ENCODE data around the gene SLC16A10. TPM values are rescaled to one million over a fixed set of nuclear protein-coding genes. Genes with fewer than 3 reads are reported as not detected.

Gene SLC16A10
- total RNA-seq, 1 experiment from 2014 or later = 1.7 TPM

- Histone ChIP-seq H3K9me2 (ENCODE audit: insufficient read depth) (no peaks in the 10 kb centered on the region), H3K79me2 (ENCODE audit: low read depth) (no peaks in the 10 kb centered on the region), H3K27ac (no peak overlapping the region), H3K36me3 (ENCODE audit: low read depth) (no peaks in the 10 kb centered on the region), H2AFZ (no peak overlapping the region), H3K4me3 (no peak overlapping the region), H3F3A (ENCODE audit: insufficient read depth, low read depth) (no peaks in the 10 kb centered on the region), H3K27me3 (ENCODE audit: insufficient read depth, low read depth) (no peaks in the 10 kb centered on the region), H3K9me3 (ENCODE audit: insufficient read depth, low read depth) (no peaks in the 10 kb centered on the region), H3K4me2 (0 out of 2 replicates have a peak overlapping the region, but pooled peaks have one; percentile 10), H4K20me1 (ENCODE audit: insufficient read depth) (no peaks in the 10 kb centered on the region), H3K4me1 (replicated peaks; ENCODE audit: insufficient read depth) (no peaks in the 10 kb centered on the region)
- BruUV-seq (replicated peaks) = no TSS peak
- DNase-seq = no peak
- TF ChIP-seq CTCF (conservative IDR thresholded peaks at IDR 0.05) = no peak
- no peak for TF ChIP-seq EZH2 (IDR thresholded peaks at IDR 0.05; ENCODE audit: low read depth)
- POLR2A ChIA-PET (ENCODE audit: unreplicated experiment) = no interaction called here
- CTCF ChIA-PET = no interaction called here
- intact Hi-C loops (cut with micrococcal nuclease; ENCODE audit: unreplicated experiment) = no loop called here
These were observed 19.0 kb upstream of the SLC16A10 start for GRCh38 chr6:111068109-111068865.

- Histone ChIP-seq H3F3A (ENCODE audit: insufficient read depth, low read depth) (no peaks in the 10 kb centered on the region), H4K20me1 (ENCODE audit: insufficient read depth) (no peaks in the 10 kb centered on the region), H3K4me2 (0 out of 2 replicates have a peak overlapping the region, but pooled peaks have one; percentile 10), H3K36me3 (ENCODE audit: low read depth) (no peaks in the 10 kb centered on the region), H3K27ac (no peak overlapping the region), H3K4me1 (replicated peaks; ENCODE audit: insufficient read depth) (no peaks in the 10 kb centered on the region), H3K79me2 (ENCODE audit: low read depth) (no peaks in the 10 kb centered on the region), H3K4me3 (no peak overlapping the region), H3K27me3 (ENCODE audit: insufficient read depth, low read depth) (no peaks in the 10 kb centered on the region), H3K9me2 (ENCODE audit: insufficient read depth) (no peaks in the 10 kb centered on the region), H2AFZ (no peak overlapping the region), H3K9me3 (ENCODE audit: insufficient read depth, low read depth) (no peaks in the 10 kb centered on the region)
- TF ChIP-seq EZH2 (IDR thresholded peaks at IDR 0.05; ENCODE audit: low read depth) = no peak
- intact Hi-C loops (cut with micrococcal nuclease; ENCODE audit: unreplicated experiment) = no loop called here
- no peak for DNase-seq
- ChIA-PET CTCF (no interaction called here), POLR2A (ENCODE audit: unreplicated experiment) (no interaction called here)
- BruUV-seq (replicated peaks) = no TSS peak
These were observed 18.5 kb upstream of the SLC16A10 start for GRCh38 chr6:111068866-111069234.

- Histone ChIP-seq H3K9me2 (ENCODE audit: insufficient read depth) (no peaks in the 10 kb centered on the region), H3K4me2 (no peak overlapping the region), H3K4me3 (no peak overlapping the region), H3K4me1 (replicated peaks; ENCODE audit: insufficient read depth) (no peaks in the 10 kb centered on the region), H3K36me3 (ENCODE audit: low read depth) (no peaks in the 10 kb centered on the region), H2AFZ (no peak overlapping the region), H4K20me1 (ENCODE audit: insufficient read depth) (no peaks in the 10 kb centered on the region), H3F3A (ENCODE audit: insufficient read depth, low read depth) (no peaks in the 10 kb centered on the region), H3K9me3 (ENCODE audit: insufficient read depth, low read depth) (no peaks in the 10 kb centered on the region), H3K27ac (no peak overlapping the region), H3K27me3 (ENCODE audit: insufficient read depth, low read depth) (no peaks in the 10 kb centered on the region), H3K79me2 (ENCODE audit: low read depth) (no peaks in the 10 kb centered on the region)
- ChIA-PET POLR2A (ENCODE audit: unreplicated experiment) (no interaction called here), CTCF (no interaction called here)
- intact Hi-C loops (cut with micrococcal nuclease; ENCODE audit: unreplicated experiment) = no loop called here
- no TSS peak for BruUV-seq (replicated peaks)
- DNase-seq = no peak
- TF ChIP-seq EZH2 (IDR thresholded peaks at IDR 0.05; ENCODE audit: low read depth) (no peak), CTCF (conservative IDR thresholded peaks at IDR 0.05) (no peak)
These were observed 17.8 kb upstream of the SLC16A10 start for GRCh38 chr6:111069382-111070104.

Measured in PC-9 (cell line).